B cell (primary cell): Measurements from ENCODE around the gene RAD23A. TPM values are rescaled to one million over a fixed set of nuclear protein-coding genes. Genes with fewer than 3 reads are reported as not detected.
"Not testable (repeated sequence)": the region's sequence is repeated elsewhere in the genome, so short reads cannot be mapped to it uniquely, and the experiment has no call there.

ENCODE experiments used
- ATAC-seq: fragments of 200-7000 bp; cut with Tn5 transposase; one replicate; pipeline ENCODE4 v1.10.0; 2021; ENCODE audit warnings: low read depth, mild to moderate bottlenecking, moderate number of reproducible peaks, moderate library complexity
- CTCF ChIA-PET: fragments of 350-600 bp; sonication (Branson Sonifier 250); formaldehyde crosslinking; loops from one replicate; lab custom pipeline; 2021; ENCODE audit warnings: antibody characterized with exemption, inconsistent platforms; lab: Charles Lee
- POLR2A ChIA-PET: fragments of 350-600 bp; sonication (Branson Sonifier 250); formaldehyde crosslinking; loops from one replicate; lab custom pipeline; 2021; ENCODE audit warnings: antibody characterized with exemption; lab: Charles Lee
- DNase-seq: peaks from one replicate; pipeline ENCODE4 v3.0.0; 2013
- H2AFZ ChIP-seq: 2 replicates; pipeline ENCODE4 v1.6.1; 2012; ENCODE audit warnings: mild to moderate bottlenecking, low read depth, low read length; ENCODE audit not compliant: insufficient read depth, poor library complexity, severe bottlenecking
- H3K27ac ChIP-seq, 2 donors: 1 replicate in 1 of 2; 2 replicates in 1 of 2; pipeline ENCODE4 v1.5.1; 2012 to 2013; ENCODE audit warnings: low read length in 2 of 2, mild to moderate bottlenecking in 2 of 2, moderate library complexity in 1 of 2
- H3K27me3 ChIP-seq, 4 experiments: fragments of 200-600 bp in 1 of 4; sonication (generic) in 1 of 4; replicated peaks in 1 of 4; 1 replicate in 2 of 4; 2 replicates in 2 of 4; pipeline versions ENCODE4 v1.6.1 to v1.7.0; 2013 to 2016; ENCODE audit warnings: low read length in 3 of 4, mild to moderate bottlenecking in 2 of 4, mixed read lengths in 1 of 4, moderate library complexity in 1 of 4; ENCODE audit not compliant: insufficient read depth in 4 of 4, control insufficient read depth in 3 of 4; ENCODE audit errors: control extremely low read depth in 1 of 4
- H3K36me3 ChIP-seq, 2 experiments: replicated peaks in 1 of 2; 1 replicate in 1 of 2; 2 replicates in 1 of 2; pipeline versions ENCODE4 v1.6.1 to v1.7.1; 2013; ENCODE audit warnings: low read length in 1 of 2; ENCODE audit not compliant: insufficient read depth in 2 of 2, control insufficient read depth in 1 of 2; ENCODE audit errors: control extremely low read depth in 1 of 2, extremely low read depth in 1 of 2
- H3K4me1 ChIP-seq, 2 donors: fragments of 200-600 bp in 1 of 2; sonication (generic) in 1 of 2; 1 replicate in 1 of 2; 2 replicates in 1 of 2; pipeline versions ENCODE4 v1.5.1 to v1.6.1; 2013 to 2017; ENCODE audit warnings: low read length in 2 of 2; ENCODE audit not compliant: control insufficient read depth in 2 of 2, insufficient read depth in 2 of 2
- H3K4me2 ChIP-seq: replicated peaks from 2 replicates; pipeline ENCODE3; 2012; ENCODE audit warnings: mild to moderate bottlenecking, low read depth, low read length; ENCODE audit not compliant: poor library complexity, severe bottlenecking
- H3K4me3 ChIP-seq, 5 experiments: fragments of 200-600 bp in 1 of 5; sonication (generic) in 1 of 5; 1 replicate in 3 of 5; 2 replicates in 2 of 5; pipeline versions ENCODE4 v1.5.1 to v1.7.0; 2011 to 2016; ENCODE audit warnings: low read length in 4 of 5, mild to moderate bottlenecking in 4 of 5, low read depth in 2 of 5, control low read depth in 1 of 5, moderate library complexity in 1 of 5; ENCODE audit not compliant: insufficient read depth in 1 of 5; ENCODE audit errors: control extremely low read depth in 1 of 5, extremely low read depth in 1 of 5
- H3K79me2 ChIP-seq: fragments of 200-600 bp; sonication (generic); one replicate; pipeline ENCODE4 v1.6.0; 2016; ENCODE audit warnings: low read length; ENCODE audit not compliant: control insufficient read depth, insufficient read depth
- H3K9ac ChIP-seq: fragments of 200-600 bp; sonication (generic); 2 replicates; pipeline ENCODE4 v1.6.1; 2017; ENCODE audit warnings: mild to moderate bottlenecking, low read length, moderate library complexity
- H3K9me3 ChIP-seq, 3 donors: one replicate each; pipeline versions ENCODE4 v1.6.1 to v1.7.1; 2013; ENCODE audit warnings: low read length in 2 of 3; ENCODE audit not compliant: control insufficient read depth in 2 of 3, insufficient read depth in 1 of 3; ENCODE audit errors: control extremely low read depth in 1 of 3
- H4K20me1 ChIP-seq: 2 replicates; pipeline ENCODE4 v1.6.0; 2012; ENCODE audit warnings: mild to moderate bottlenecking, low read length; ENCODE audit not compliant: insufficient read depth, control insufficient read depth, poor library complexity, severe bottlenecking
- H3K27ac Mint-ChIP-seq: one replicate; pipeline ENCODE4 v1.8.0; 2021; ENCODE audit warnings: mixed read lengths
- H3K27me3 Mint-ChIP-seq: one replicate; pipeline ENCODE4 v1.8.0; 2021; ENCODE audit warnings: mixed read lengths
- H3K4me1 Mint-ChIP-seq: one replicate; pipeline ENCODE4 v1.8.0; 2021; ENCODE audit warnings: mixed read lengths
- H3K4me3 Mint-ChIP-seq: one replicate; pipeline ENCODE4 v1.8.0; 2021; ENCODE audit warnings: mixed read lengths
- H3K9me3 Mint-ChIP-seq: one replicate; pipeline ENCODE4 v1.8.0; 2022; ENCODE audit warnings: mixed read lengths; ENCODE audit not compliant: insufficient read depth
- EZH2 ChIP-seq: IDR thresholded peaks from 2 replicates; pipeline ENCODE4 v1.6.1; 2012; ENCODE audit warnings: borderline replicate concordance, low read depth, mild to moderate bottlenecking, moderate library complexity, low read length; ENCODE audit not compliant: insufficient read depth, poor library complexity, severe bottlenecking
- WGBS: methylation state at CpG from one replicate; pipeline ENCODE4 v1.1.5; 2013; ENCODE audit warnings: missing lambda C conversion rate; ENCODE audit not compliant: insufficient coverage; 5-methylcytosine and 5-hydroxymethylcytosine counted together
- intact Hi-C: fragments of 100-400 bp; cut with micrococcal nuclease; formaldehyde crosslinking; loops from one replicate; pipeline ENCODE4 v1.10.0; 2022
- polyA plus RNA-seq: library from polyadenylated mRNA; depleted of rRNA; stranded (reverse); fragments of >200 nt; gene quantifications from 2 replicates; pipeline ENCODE4 v1.2.3, GENCODE V29; 2012
- total RNA-seq, 2 donors: library from RNA; stranded (reverse); fragments of 120-200 nt in 1 of 2; gene quantifications; 1 replicate in 1 of 2; 2 replicates in 1 of 2; pipeline versions ENCODE4 v1.2.3 to v1.2.4, GENCODE V29; 2013 to 2022
- TF ChIP-seq, protein P1 (sequence below): fragments of 200-600 bp; IDR thresholded peaks from one replicate; pipeline ENCODE4 v1.8.0; 2022; ENCODE audit warnings: antibody characterized with exemption, mild to moderate bottlenecking

Gene RAD23A
- total and polyA plus RNA-seq, 2 donors (not counting 1 experiment from before 2014, with no cell fraction given): 100 to 106 TPM

DNA sequence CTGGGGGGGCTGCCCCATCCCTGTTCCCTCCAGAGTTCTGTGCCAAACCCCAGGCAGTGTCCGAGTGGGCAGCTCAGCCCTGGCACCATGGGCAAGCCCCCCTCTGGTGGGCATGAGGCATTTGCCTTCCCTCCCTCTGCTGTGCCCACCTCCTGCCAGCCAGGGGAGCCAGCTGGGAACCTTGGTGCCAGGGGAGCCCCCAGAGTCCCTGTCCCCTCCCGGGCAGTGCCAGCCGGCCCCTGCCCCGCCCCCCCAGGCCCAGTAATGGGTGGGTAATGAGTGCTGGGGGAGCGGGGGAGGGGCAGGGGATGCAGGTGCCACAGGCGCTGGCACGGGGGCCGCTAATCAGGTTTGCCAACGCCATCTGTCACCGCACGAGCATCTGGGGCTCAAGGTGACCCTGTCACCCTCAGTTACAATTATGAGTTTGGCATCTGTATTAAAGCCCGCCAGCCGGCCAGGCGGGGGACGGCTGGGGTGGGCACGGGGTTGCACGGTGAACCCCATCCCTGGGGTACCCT, 29.6 kb downstream of the RAD23A start:
- CTCF ChIA-PET: interaction anchor here (1.7 to 12.5 kb wide), 7 partner anchors 10 to 287 kb away, joined by 9 to 285 read pairs (median 27); no protein-coding TSS in a partner anchor
- Histone ChIP-seq H3K36me3 (no peaks in the 10 kb centered on the region), H3K4me2 (no peak overlapping the region), H3K27me3 (peaks cover 0 to 14% (median 1%) of the 10 kb centered on the region in 4 experiments), H3K79me2 (no peaks in the 10 kb centered on the region), H3K9me3 (no peaks in the 10 kb centered on the region), H2AFZ (no peak overlapping the region), H4K20me1 (no peaks in the 10 kb centered on the region), H3K27ac (no peak overlapping the region), H3K4me3 (no peak overlapping the region), H3K4me1 (peaks cover 3 to 12% of the 10 kb centered on the region in 2 donors), H3K9ac (no peak overlapping the region)
- H3K9me3 Mint-ChIP-seq: no peaks in the 10 kb centered on the region
- H3K4me3 Mint-ChIP-seq: no peak overlapping the region
- peaks cover 10% of the 10 kb centered on the region for H3K4me1 Mint-ChIP-seq
- TF ChIP-seq EZH2: no peak
- TF ChIP-seq, protein P1, sequence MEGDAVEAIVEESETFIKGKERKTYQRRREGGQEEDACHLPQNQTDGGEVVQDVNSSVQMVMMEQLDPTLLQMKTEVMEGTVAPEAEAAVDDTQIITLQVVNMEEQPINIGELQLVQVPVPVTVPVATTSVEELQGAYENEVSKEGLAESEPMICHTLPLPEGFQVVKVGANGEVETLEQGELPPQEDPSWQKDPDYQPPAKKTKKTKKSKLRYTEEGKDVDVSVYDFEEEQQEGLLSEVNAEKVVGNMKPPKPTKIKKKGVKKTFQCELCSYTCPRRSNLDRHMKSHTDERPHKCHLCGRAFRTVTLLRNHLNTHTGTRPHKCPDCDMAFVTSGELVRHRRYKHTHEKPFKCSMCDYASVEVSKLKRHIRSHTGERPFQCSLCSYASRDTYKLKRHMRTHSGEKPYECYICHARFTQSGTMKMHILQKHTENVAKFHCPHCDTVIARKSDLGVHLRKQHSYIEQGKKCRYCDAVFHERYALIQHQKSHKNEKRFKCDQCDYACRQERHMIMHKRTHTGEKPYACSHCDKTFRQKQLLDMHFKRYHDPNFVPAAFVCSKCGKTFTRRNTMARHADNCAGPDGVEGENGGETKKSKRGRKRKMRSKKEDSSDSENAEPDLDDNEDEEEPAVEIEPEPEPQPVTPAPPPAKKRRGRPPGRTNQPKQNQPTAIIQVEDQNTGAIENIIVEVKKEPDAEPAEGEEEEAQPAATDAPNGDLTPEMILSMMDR: no peak
- 82% methylated on average over 12 of the region's 17 CpGs for WGBS
- no peak overlapping the region for H3K27ac Mint-ChIP-seq
- DNase-seq (no peak), ATAC-seq (no peak)
- peaks cover 12% of the 10 kb centered on the region for H3K27me3 Mint-ChIP-seq
- POLR2A ChIA-PET: no interaction called here
- intact Hi-C loops: loop anchor here (5.0 to 10.0 kb wide), 2 partner anchors 220 to 457 kb away; no protein-coding TSS in a partner anchor

DNA sequence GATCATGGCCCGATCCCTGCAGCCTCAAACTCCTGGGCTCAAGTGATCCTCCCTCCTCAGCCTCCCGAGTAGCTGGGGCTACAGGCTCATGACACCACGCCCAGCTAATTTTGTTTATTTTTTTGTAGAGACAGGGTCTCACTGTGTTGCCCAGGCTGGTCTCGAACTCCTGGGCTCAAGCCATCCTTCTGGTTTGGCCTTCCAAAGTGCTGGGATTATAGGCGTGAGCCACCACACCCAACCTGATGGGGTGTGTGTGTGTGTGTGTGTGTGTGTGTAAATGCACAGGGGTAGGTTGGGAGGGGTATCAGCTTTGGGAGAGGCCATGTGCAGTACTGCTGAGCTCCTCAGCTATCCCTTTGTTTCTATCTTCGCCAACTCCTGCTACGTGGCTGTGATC, 30.4 kb downstream of the RAD23A start:
- CTCF ChIA-PET: interaction anchor here (1.1 to 12.5 kb wide), 16 partner anchors 8 to 614 kb away, joined by 3 to 285 read pairs (median 16); partner anchors contain the start of gene DAND5
- POLR2A ChIA-PET: interaction anchor here (1.8 kb wide), 1 partner anchor 11 kb away, joined by 9 read pairs; no protein-coding TSS in a partner anchor

More for the DNA sequence above, 30.4 kb downstream of the RAD23A start:
- peaks cover 12% of the 10 kb centered on the region for H3K27me3 Mint-ChIP-seq
- H3K36me3 ChIP-seq, H3K4me3 ChIP-seq, H3K9me3 ChIP-seq, DNase-seq, H3K9me3 Mint-ChIP-seq, H3K79me2 ChIP-seq, H3K9ac ChIP-seq, ATAC-seq, H3K27ac ChIP-seq, H3K4me3 Mint-ChIP-seq, H3K4me1 Mint-ChIP-seq, H3K27ac Mint-ChIP-seq, H2AFZ ChIP-seq, H4K20me1 ChIP-seq, H3K4me2 ChIP-seq: not testable (repeated sequence)
- H3K4me1 ChIP-seq: peaks cover 3 to 16% of the 10 kb centered on the region in 2 donors
- intact Hi-C loops: loop anchor here (5.0 to 10.0 kb wide), 2 partner anchors 219 to 456 kb away; no protein-coding TSS in a partner anchor
- H3K27me3 ChIP-seq: peaks cover 0 to 17% (median 1%) of the 10 kb centered on the region in 4 experiments
- 83% methylated on average over 5 of the region's 7 CpGs for WGBS
